ENCODE data around the gene LYVE1.
"Not testable (repeated sequence)": the region's sequence is repeated elsewhere in the genome, so short reads cannot be mapped to it uniquely, and the experiment has no call there.

LYVE1 gene

GRCh38 chr11:10568486-10568941 lies at the start of gene LYVE1:
Gene LYVE1, minus strand, starts transcription at chr11:10568665. Its CDS starts 133 bp downstream, at chr11:10568532.
- no peak for DNase-seq (ENCODE audit: low spot score)

- DNase-seq (ENCODE audit: low spot score) = no peak
Observed at GRCh38 chr11:10617551-10617950, 49.1 kb upstream of the LYVE1 start.

- DNase-seq (ENCODE audit: low spot score) = peak; percentile 44
Observed at GRCh38 chr11:10611979-10612862, 43.8 kb upstream of the LYVE1 start.

GRCh38 chr11:10609636-10610035 lies 41.2 kb upstream of the LYVE1 start:
- no peak for DNase-seq (ENCODE audit: low spot score)

GRCh38 chr11:10608584-10608983 lies 40.1 kb upstream of the LYVE1 start:
- peak; percentile 15 for DNase-seq (ENCODE audit: low spot score)

- DNase-seq (ENCODE audit: low spot score) = no peak
Observed at GRCh38 chr11:10607462-10608132, 39.1 kb upstream of the LYVE1 start.

- peak; percentile 26 for DNase-seq (ENCODE audit: low spot score)
Observed at GRCh38 chr11:10606536-10607208, 38.2 kb upstream of the LYVE1 start.

- DNase-seq (ENCODE audit: low spot score) = no peak
Observed at GRCh38 chr11:10605941-10606381, 37.5 kb upstream of the LYVE1 start.

- DNase-seq (ENCODE audit: low spot score) = no peak
Observed at GRCh38 chr11:10604798-10605197, 36.3 kb upstream of the LYVE1 start.

- DNase-seq (ENCODE audit: low spot score) = no peak
Observed at GRCh38 chr11:10604340-10604748, 35.9 kb upstream of the LYVE1 start.

- no peak for DNase-seq (ENCODE audit: low spot score)
Observed at GRCh38 chr11:10603721-10604297, 35.3 kb upstream of the LYVE1 start.

- DNase-seq (ENCODE audit: low spot score) = no peak
Observed at GRCh38 chr11:10602945-10603344, 34.5 kb upstream of the LYVE1 start.

- no peak for DNase-seq (ENCODE audit: low spot score)
Observed at GRCh38 chr11:10602366-10602765, 33.9 kb upstream of the LYVE1 start.

- DNase-seq (ENCODE audit: low spot score) = no peak
Observed at GRCh38 chr11:10601837-10602236, 33.4 kb upstream of the LYVE1 start.

- DNase-seq (ENCODE audit: low spot score) = no peak
Observed at GRCh38 chr11:10600570-10601248, 32.2 kb upstream of the LYVE1 start.

- DNase-seq (ENCODE audit: low spot score) = no peak
Observed at GRCh38 chr11:10599388-10600175, 31.1 kb upstream of the LYVE1 start.

- DNase-seq (ENCODE audit: low spot score) = no peak
Observed at GRCh38 chr11:10598816-10599215, 30.4 kb upstream of the LYVE1 start.

- DNase-seq (ENCODE audit: low spot score) = no peak
Observed at GRCh38 chr11:10597877-10598351, 29.4 kb upstream of the LYVE1 start.

GRCh38 chr11:10595840-10596239 lies 27.4 kb upstream of the LYVE1 start:
- not testable (repeated sequence) for DNase-seq (ENCODE audit: low spot score)

GRCh38 chr11:10594407-10594806 lies 25.9 kb upstream of the LYVE1 start:
- no peak for DNase-seq (ENCODE audit: low spot score)

- no peak for DNase-seq (ENCODE audit: low spot score)
Observed at GRCh38 chr11:10592331-10592730, 23.9 kb upstream of the LYVE1 start.
